HG03159 (cell line): ENCODE measurements around the gene RNF166.

Source experiments
- ATAC-seq: cut with Tn5 transposase; IDR thresholded peaks from one replicate; pipeline ENCODE4 v1.9.1; 2021; ENCODE audit warnings: mild to moderate bottlenecking, moderate library complexity; ENCODE audit not compliant: unreplicated experiment

The RNF166 gene

GRCh38 chr16:88739139-88739976, 33.1 kb upstream of the RNF166 start:
- ATAC-seq: no peak

- ATAC-seq: no peak
Measured at GRCh38 chr16:88738151-88739084, 32.2 kb upstream of the RNF166 start.

DNA sequence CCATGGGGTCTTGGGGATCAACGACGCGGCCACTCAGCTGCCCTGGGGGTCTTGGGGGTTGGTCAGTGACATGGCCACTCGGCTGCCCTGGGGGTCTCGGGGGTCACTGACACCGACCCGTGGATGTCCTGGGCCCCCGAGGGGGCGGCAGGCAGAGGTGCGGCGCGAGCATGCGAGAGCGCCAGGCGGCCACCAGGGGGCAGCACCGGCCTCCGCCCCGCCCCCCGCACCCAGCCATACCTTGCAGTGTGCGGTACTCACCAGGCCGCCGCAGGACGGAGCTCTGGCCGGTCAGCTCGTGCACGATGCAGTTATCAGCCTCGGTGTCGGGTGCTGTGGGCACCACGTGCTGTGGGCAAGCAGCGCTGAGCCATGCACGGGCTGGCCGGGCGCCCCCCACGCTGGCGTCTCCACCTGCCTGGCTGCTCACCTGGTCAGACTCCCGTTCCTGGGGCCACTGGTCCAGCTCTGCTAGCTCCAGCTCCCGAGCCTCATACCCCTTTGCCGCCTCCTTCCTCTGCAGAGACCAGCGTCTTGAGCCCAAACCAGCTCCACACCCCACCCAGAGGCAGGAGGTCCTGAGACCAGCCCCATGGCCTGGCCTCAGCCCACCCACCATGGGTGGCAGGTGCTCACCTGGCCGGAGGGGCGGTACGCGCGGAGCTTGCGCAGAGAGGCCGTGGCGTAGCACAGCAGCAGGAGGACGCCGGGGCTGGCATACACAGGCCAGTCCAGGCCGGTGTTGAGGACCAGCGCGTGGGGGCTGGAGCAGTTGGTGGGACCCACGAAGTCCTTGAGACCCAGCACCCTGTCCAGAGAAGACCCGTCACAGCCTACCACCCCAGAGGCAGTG, 31.3 kb upstream of the RNF166 start:
- ATAC-seq: no peak

DNA sequence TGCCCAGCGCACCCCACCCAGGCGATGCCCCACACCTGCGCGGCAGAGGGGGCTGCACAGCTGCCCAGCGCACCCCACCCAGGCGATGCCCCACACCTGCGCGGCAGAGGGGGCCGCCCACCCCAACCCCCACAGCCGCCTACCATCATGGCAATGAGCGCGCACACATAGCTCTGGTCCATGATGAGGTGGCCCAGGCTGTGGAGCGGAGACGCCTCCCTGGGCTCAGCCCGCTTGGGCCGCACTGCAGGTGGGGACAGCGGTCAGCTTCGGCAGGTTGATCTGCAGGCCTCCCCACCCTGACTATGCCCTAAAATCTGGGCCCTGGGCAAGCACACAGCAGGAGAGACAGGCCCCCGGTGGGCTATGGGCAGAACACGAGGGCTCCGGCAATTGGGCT, 30.3 kb upstream of the RNF166 start:
- ATAC-seq: no peak

- no peak for ATAC-seq
Measured at GRCh38 chr16:88736088-88736487, 29.9 kb upstream of the RNF166 start.

GRCh38 chr16:88735616-88736015, 29.4 kb upstream of the RNF166 start:
- ATAC-seq: no peak

DNA sequence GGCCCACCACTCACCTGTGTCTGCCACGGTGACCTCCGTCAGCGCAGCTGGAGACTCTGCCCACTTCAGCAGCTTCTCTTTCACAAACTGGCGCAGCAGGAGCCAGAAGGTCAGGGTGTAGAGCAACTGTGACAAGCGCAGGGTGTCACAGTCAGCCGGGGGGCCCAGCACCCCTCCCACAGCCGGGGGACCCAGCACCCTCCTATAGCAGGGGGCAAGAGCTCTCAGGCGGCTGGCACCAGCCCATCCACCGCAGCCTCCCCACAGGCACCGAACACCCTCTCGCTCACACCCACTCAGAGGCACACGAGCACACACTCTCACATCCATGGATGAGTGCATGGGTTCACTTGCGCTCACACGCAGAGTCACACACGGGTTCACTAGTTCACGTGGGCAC, 28.9 kb upstream of the RNF166 start:
- no peak for ATAC-seq

DNA sequence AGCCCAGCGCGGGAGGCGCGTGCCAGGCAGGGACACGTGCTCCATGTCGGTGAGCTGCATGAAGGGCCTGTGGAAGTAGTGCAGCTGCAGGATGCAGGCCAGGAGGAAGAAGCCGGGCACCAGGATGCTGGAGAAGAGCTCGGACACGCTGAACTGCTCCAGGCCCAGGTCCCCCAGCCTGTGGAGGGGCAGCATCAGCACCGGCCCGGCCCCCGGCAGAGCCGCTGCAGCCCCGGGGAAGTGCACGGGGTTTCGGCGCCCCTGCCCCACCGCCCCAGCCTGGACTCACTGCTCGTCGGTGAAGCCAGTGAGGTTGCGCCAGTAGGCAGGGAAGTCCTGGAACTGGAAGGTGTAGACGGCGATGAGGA, 28.1 kb upstream of the RNF166 start:
- ATAC-seq: no peak

DNA sequence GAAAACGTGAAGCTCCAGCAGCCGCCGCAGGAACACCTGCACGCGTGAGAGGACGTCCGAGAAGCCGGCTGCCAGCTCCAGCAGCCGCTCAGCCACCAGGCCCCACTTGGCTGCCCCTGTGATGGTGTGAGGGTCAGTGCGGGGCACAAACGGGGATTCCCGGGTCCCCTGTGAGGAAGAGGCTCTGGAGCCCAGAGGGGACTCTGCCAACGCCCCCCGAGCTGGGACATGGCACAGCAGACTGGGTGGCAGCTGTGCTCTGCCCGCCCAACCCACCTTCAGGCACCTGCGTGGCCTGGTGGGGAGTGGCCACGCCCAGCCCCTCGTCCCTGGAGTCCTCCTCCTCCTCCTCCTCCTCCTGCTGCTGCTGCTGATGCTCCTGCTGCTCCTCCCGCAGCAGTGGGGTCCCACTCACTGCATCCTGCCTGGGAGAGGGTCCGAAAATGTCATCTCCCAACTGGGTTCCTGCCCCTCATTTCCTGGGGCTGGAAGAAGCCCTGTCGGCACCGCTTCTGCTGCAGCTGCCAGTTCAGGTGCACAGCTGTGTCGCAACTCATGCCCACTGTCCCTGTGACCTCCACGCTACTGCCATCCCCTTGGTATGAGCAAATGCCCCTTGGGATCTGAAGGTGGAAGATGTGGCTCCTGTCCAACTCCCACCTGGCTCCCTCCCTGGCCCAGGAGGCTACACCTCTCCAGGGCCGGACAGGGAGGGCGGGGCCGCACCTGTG, 27.6 kb upstream of the RNF166 start:
- ATAC-seq: no peak

GRCh38 chr16:88732961-88733294, 26.7 kb upstream of the RNF166 start:
- no peak for ATAC-seq

DNA sequence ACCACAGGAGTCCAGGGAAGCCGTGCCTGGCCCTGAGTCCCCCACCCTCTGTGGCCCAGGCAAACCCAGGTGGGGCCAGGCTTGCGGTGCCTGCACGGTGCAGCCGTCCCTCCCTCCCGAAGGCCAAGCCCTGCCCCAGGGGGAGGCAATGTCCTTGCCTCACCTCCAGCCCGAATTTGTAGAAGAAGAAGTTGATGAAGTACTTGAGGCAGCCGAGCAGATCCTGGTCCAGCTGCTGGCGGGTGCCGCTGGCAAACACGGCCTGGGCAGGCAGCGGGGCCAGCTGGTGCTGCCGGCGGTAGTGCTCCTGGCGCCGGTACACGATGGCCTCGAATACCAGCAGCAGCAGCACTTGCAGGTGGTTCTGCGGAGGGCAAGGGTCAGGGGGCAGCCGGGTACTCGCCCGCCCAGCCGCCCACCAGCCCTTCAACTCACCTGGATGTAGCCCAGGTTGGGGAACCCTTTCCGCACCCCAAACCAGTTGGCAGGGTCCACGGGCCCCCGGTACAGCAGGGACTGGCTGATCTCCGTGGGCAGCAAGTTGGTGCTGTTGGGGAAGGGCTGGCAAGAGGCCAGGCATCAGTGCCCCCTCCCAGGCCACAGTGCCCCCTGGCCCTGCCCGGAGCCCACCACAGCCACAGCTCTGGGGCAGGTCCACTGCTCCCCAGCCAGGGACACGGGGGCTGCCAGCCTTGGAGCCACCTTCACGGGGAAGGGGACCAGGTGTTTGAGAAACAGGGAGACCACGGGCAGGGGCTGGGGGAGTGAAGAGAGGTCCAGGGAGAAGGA, 26.2 kb upstream of the RNF166 start:
- no peak for ATAC-seq

DNA sequence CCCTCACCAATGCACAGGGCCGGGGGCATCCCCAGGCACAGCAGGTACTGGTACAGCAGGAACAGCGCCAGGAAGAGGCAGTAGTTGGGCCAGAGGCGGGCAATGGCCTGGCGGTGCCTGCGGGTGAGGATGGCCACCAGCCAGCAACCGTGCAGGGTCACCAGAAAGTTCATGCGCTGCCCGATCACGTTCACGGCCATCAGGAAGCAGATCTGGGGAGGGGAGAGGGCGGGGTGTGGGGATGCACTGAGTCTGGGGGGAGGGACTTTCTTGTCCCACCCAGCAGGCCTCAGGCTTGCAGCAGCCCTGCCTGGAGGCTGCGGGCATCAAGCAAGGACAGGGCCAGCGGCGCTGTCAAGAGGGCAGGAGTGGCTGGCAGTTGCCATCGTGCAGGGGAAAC, 25.5 kb upstream of the RNF166 start:
- ATAC-seq: no peak

DNA sequence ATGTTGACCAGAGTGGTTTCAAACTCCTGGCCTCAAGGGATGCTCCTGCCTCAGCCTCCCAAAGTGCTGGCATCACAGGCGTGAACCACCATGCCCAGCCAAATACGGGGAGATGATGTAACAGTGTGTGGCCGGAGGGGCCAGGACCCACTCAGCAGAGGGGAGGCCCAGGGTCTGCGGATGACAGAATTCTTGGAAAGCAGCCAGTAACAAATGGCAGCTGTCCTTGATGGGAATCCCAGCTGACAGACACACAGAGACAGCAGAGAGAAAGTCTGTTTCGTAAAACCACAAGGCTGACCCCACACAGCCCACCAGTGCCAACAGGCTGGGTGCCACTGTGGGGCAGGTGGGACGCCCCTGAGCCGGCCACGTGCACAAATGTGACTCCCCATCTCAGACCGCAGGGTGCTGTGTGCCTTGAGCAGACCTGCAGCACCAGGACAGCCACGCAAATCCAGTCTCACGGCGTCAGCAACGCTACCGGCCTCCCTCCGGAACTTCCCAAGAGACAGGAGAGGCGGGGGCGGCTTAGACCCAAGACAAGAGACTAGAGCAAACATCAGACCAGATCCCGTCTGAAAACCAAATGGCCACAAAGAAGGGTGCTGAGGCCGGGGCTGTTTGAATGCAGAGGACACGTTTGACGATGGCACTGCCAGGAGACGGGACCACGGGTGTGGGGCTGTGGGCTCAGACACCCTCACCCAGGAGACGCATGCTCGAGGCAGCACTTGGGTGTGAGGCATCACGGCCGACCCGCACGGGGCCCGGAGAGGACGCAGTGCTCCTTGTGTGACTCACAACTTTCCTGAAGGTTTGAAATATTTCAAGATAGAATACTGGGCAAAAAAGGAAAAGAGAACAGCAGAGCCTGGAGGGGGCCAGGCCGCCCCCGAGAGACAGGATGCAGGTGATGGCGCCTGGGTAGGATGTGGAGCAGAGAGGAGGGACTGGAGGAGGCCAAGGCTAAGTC, 24.7 kb upstream of the RNF166 start:
- no peak for ATAC-seq

GRCh38 chr16:88727871-88728270, 21.7 kb upstream of the RNF166 start:
- ATAC-seq: no peak

GRCh38 chr16:88726981-88727380, 20.8 kb upstream of the RNF166 start:
- ATAC-seq: no peak

DNA sequence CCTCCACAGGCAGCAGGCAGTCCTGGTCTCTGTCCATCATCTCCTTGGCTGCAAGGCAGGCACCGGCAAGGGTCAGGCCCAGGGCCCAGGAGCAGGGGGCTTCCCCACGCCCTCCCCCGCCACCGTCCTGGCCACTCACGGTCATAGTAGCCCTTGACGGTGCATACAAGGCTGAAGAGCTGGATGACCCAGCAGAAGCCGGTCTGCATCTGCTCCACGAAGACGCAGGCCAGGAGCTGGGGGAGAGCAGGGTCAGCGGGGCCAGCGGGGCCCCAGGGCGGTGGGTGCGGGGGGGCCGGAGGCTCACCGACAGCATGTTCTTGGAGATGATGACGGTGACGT, 20.2 kb upstream of the RNF166 start:
- no peak for ATAC-seq

DNA sequence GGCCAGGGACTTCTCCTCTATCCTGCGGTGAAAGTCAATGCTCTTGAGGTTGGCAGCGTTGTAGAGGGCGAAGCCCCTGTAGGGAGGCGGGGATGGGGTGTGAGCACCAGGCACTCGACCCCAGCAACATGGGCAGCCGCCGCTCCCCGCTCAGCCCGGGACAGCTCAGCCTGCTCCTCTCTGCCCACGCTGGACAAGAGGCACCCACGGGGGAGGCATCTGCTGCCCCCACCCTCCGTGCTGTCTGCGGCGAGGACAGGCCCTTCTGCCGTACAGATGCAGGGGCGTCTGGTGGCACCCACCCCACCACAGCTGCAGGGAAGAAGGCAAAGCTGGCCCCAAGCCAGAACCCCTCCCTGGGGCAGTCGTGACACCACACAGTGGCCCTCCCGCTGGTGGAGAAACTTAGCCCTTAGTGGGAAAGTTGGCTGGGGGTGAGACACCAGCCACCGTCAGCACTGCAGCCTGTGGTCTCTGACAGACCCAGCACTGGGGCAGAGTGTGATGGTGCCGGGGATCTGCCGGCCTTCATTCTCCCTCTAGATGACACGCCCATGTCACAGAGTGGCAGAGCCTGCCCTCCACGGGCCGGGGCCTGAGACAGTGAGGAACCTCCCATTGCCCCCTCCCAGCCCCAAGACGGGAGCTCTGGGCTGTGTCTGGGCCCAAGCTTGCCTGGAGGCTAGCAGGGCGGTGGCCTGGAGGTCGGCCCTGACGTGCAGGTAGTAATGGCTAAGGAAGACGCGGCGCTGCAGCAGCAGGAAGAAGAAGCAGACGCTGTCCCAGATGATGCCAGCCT, 19.6 kb upstream of the RNF166 start:
- ATAC-seq: no peak
